ENCODE measurements around the gene CCDC90B. TPM values are rescaled to one million over a fixed set of nuclear protein-coding genes. Genes with fewer than 3 reads are reported as not detected.
"Not testable (repeated sequence)": the region's sequence is repeated elsewhere in the genome, so short reads cannot be mapped to it uniquely, and the experiment has no call there.

CCDC90B gene
- 58.5 TPM for total RNA-seq

GRCh38 chr11:83285771-83286528 is at the start of gene CCDC90B:
Gene CCDC90B (minus strand): TSS chr11:83286367. CDS start chr11:83285972, 395 bp downstream.
- H3K4me3 ChIP-seq (ENCODE audit: low read length in 3 of 3) = peak within 1 kb of the TSS; percentile 94 to 95 (median 94)
- H3K27ac ChIP-seq (ENCODE audit: low read depth, low read length) = peak within 1 kb of the TSS; percentile 98
- H3K9ac ChIP-seq (ENCODE audit: low read depth in 1 of 3, low read length in 3 of 3) = peak within 1 kb of the TSS; percentile 96 to 99 (median 97)
- H3K9me3 ChIP-seq (ENCODE audit: control insufficient read depth in 3 of 3, low read length in 3 of 3) = no peaks in the 10 kb centered on the region
- peaks cover 5 to 25% (median 24%) of the 10 kb centered on the region in 3 donors for H3K4me1 ChIP-seq (ENCODE audit: control insufficient read depth in 3 of 3, insufficient read depth in 3 of 3, low read length in 3 of 3)
- no peaks in the 10 kb centered on the region for H3K27me3 ChIP-seq (ENCODE audit: control insufficient read depth in 3 of 3, insufficient read depth in 3 of 3, low read length in 3 of 3)
- peaks cover 0 to 2% (median 0%) of the 10 kb centered on the region in 3 donors for H3K36me3 ChIP-seq (ENCODE audit: control insufficient read depth in 3 of 3, insufficient read depth in 3 of 3, low read length in 3 of 3)

GRCh38 chr11:83335446-83336070 is 49.4 kb upstream of the CCDC90B start:
- Histone ChIP-seq H3K4me3 (ENCODE audit: low read length in 3 of 3) (no peak overlapping the region), H3K9ac (ENCODE audit: low read depth in 1 of 3, low read length in 3 of 3) (no peak overlapping the region), H3K27ac (ENCODE audit: low read depth, low read length) (no peak overlapping the region), H3K27me3 (ENCODE audit: control insufficient read depth in 3 of 3, insufficient read depth in 3 of 3, low read length in 3 of 3) (no peaks in the 10 kb centered on the region), H3K36me3 (ENCODE audit: control insufficient read depth in 3 of 3, insufficient read depth in 3 of 3, low read length in 3 of 3) (no peaks in the 10 kb centered on the region), H3K4me1 (ENCODE audit: control insufficient read depth in 3 of 3, insufficient read depth in 3 of 3, low read length in 3 of 3) (no peaks in the 10 kb centered on the region), H3K9me3 (ENCODE audit: control insufficient read depth in 3 of 3, low read length in 3 of 3) (no peaks in the 10 kb centered on the region)

GRCh38 chr11:83330303-83330702 is 44.1 kb upstream of the CCDC90B start:
- H3K27ac ChIP-seq (ENCODE audit: low read depth, low read length) = no peak overlapping the region
- no peaks in the 10 kb centered on the region for H3K9me3 ChIP-seq (ENCODE audit: control insufficient read depth in 3 of 3, low read length in 3 of 3)
- no peak overlapping the region for H3K9ac ChIP-seq (ENCODE audit: low read depth in 1 of 3, low read length in 3 of 3)
- no peaks in the 10 kb centered on the region for H3K36me3 ChIP-seq (ENCODE audit: control insufficient read depth in 3 of 3, insufficient read depth in 3 of 3, low read length in 3 of 3)
- no peaks in the 10 kb centered on the region for H3K27me3 ChIP-seq (ENCODE audit: control insufficient read depth in 3 of 3, insufficient read depth in 3 of 3, low read length in 3 of 3)
- no peak overlapping the region for H3K4me3 ChIP-seq (ENCODE audit: low read length in 3 of 3)
- no peaks in the 10 kb centered on the region for H3K4me1 ChIP-seq (ENCODE audit: control insufficient read depth in 3 of 3, insufficient read depth in 3 of 3, low read length in 3 of 3)

- H3K36me3 ChIP-seq (ENCODE audit: control insufficient read depth in 3 of 3, insufficient read depth in 3 of 3, low read length in 3 of 3) = no peaks in the 10 kb centered on the region
- H3K9me3 ChIP-seq (ENCODE audit: control insufficient read depth in 3 of 3, low read length in 3 of 3) = no peaks in the 10 kb centered on the region
- no peak overlapping the region for H3K9ac ChIP-seq (ENCODE audit: low read depth in 1 of 3, low read length in 3 of 3)
- H3K27me3 ChIP-seq (ENCODE audit: control insufficient read depth in 3 of 3, insufficient read depth in 3 of 3, low read length in 3 of 3) = no peaks in the 10 kb centered on the region
- H3K4me1 ChIP-seq (ENCODE audit: control insufficient read depth in 3 of 3, insufficient read depth in 3 of 3, low read length in 3 of 3) = no peaks in the 10 kb centered on the region
- H3K4me3 ChIP-seq (ENCODE audit: low read length in 3 of 3) = no peak overlapping the region
- H3K27ac ChIP-seq (ENCODE audit: low read depth, low read length) = no peak overlapping the region
These were observed 40.2 kb upstream of the CCDC90B start for GRCh38 chr11:83326326-83326725.

- Histone ChIP-seq H3K27me3 (ENCODE audit: control insufficient read depth in 3 of 3, insufficient read depth in 3 of 3, low read length in 3 of 3) (no peaks in the 10 kb centered on the region), H3K4me3 (ENCODE audit: low read length in 3 of 3) (no peak overlapping the region), H3K9me3 (ENCODE audit: control insufficient read depth in 3 of 3, low read length in 3 of 3) (no peaks in the 10 kb centered on the region), H3K36me3 (ENCODE audit: control insufficient read depth in 3 of 3, insufficient read depth in 3 of 3, low read length in 3 of 3) (no peaks in the 10 kb centered on the region), H3K9ac (ENCODE audit: low read depth in 1 of 3, low read length in 3 of 3) (no peak overlapping the region), H3K4me1 (ENCODE audit: control insufficient read depth in 3 of 3, insufficient read depth in 3 of 3, low read length in 3 of 3) (no peaks in the 10 kb centered on the region), H3K27ac (ENCODE audit: low read depth, low read length) (no peak overlapping the region)
These were observed 33.2 kb upstream of the CCDC90B start for GRCh38 chr11:83319346-83319745.

- Histone ChIP-seq H3K4me3 (ENCODE audit: low read length in 3 of 3) (no peak overlapping the region), H3K36me3 (ENCODE audit: control insufficient read depth in 3 of 3, insufficient read depth in 3 of 3, low read length in 3 of 3) (no peaks in the 10 kb centered on the region), H3K9ac (ENCODE audit: low read depth in 1 of 3, low read length in 3 of 3) (no peak overlapping the region), H3K4me1 (ENCODE audit: control insufficient read depth in 3 of 3, insufficient read depth in 3 of 3, low read length in 3 of 3) (no peaks in the 10 kb centered on the region), H3K9me3 (ENCODE audit: control insufficient read depth in 3 of 3, low read length in 3 of 3) (no peaks in the 10 kb centered on the region), H3K27me3 (ENCODE audit: control insufficient read depth in 3 of 3, insufficient read depth in 3 of 3, low read length in 3 of 3) (no peaks in the 10 kb centered on the region), H3K27ac (ENCODE audit: low read depth, low read length) (no peak overlapping the region)
These were observed 32.8 kb upstream of the CCDC90B start for GRCh38 chr11:83318931-83319330.

- no peaks in the 10 kb centered on the region for H3K4me1 ChIP-seq (ENCODE audit: control insufficient read depth in 3 of 3, insufficient read depth in 3 of 3, low read length in 3 of 3)
- H3K9me3 ChIP-seq (ENCODE audit: control insufficient read depth in 3 of 3, low read length in 3 of 3) = no peaks in the 10 kb centered on the region
- no peaks in the 10 kb centered on the region for H3K27me3 ChIP-seq (ENCODE audit: control insufficient read depth in 3 of 3, insufficient read depth in 3 of 3, low read length in 3 of 3)
- H3K4me3 ChIP-seq (ENCODE audit: low read length in 3 of 3) = no peak overlapping the region
- no peak overlapping the region for H3K27ac ChIP-seq (ENCODE audit: low read depth, low read length)
- H3K36me3 ChIP-seq (ENCODE audit: control insufficient read depth in 3 of 3, insufficient read depth in 3 of 3, low read length in 3 of 3) = no peaks in the 10 kb centered on the region
- no peak overlapping the region for H3K9ac ChIP-seq (ENCODE audit: low read depth in 1 of 3, low read length in 3 of 3)
These were observed 31.9 kb upstream of the CCDC90B start for GRCh38 chr11:83317757-83318690.

GRCh38 chr11:83316897-83317268 is 30.7 kb upstream of the CCDC90B start:
- not testable (repeated sequence) for H3K4me1 ChIP-seq (ENCODE audit: control insufficient read depth in 3 of 3, insufficient read depth in 3 of 3, low read length in 3 of 3); H3K9ac ChIP-seq (ENCODE audit: low read depth in 1 of 3, low read length in 3 of 3); H3K36me3 ChIP-seq (ENCODE audit: control insufficient read depth in 3 of 3, insufficient read depth in 3 of 3, low read length in 3 of 3); H3K9me3 ChIP-seq (ENCODE audit: control insufficient read depth in 3 of 3, low read length in 3 of 3); H3K27me3 ChIP-seq (ENCODE audit: control insufficient read depth in 3 of 3, insufficient read depth in 3 of 3, low read length in 3 of 3); H3K4me3 ChIP-seq (ENCODE audit: low read length in 3 of 3); H3K27ac ChIP-seq (ENCODE audit: low read depth, low read length)

GRCh38 chr11:83316143-83316896 is 30.2 kb upstream of the CCDC90B start:
- not testable (repeated sequence) for H3K9ac ChIP-seq (ENCODE audit: low read depth in 1 of 3, low read length in 3 of 3); H3K27ac ChIP-seq (ENCODE audit: low read depth, low read length); H3K27me3 ChIP-seq (ENCODE audit: control insufficient read depth in 3 of 3, insufficient read depth in 3 of 3, low read length in 3 of 3)

More at GRCh38 chr11:83316143-83316896, 30.2 kb upstream of the CCDC90B start:
- not testable (repeated sequence) for H3K9me3 ChIP-seq (ENCODE audit: control insufficient read depth in 3 of 3, low read length in 3 of 3); H3K36me3 ChIP-seq (ENCODE audit: control insufficient read depth in 3 of 3, insufficient read depth in 3 of 3, low read length in 3 of 3); H3K4me1 ChIP-seq (ENCODE audit: control insufficient read depth in 3 of 3, insufficient read depth in 3 of 3, low read length in 3 of 3); H3K4me3 ChIP-seq (ENCODE audit: low read length in 3 of 3)
